OCI-LY1 (cell line): Measurements from ENCODE around the gene EIF5A.
"Not testable (repeated sequence)": the region's sequence is repeated elsewhere in the genome, so short reads cannot be mapped to it uniquely, and the experiment has no call there.

Experiments
- H2AFZ ChIP-seq: fragments of 200-600 bp; sonication (generic), shearing (Covaris generic); 2 replicates; pipeline ENCODE4 v1.6.0; 2014; ENCODE audit warnings: antibody characterized with exemption, mild to moderate bottlenecking, low read length
- H3F3A ChIP-seq: fragments of 200-600 bp; sonication (generic), shearing (Covaris generic); 2 replicates; pipeline ENCODE4 v1.6.0; 2014; ENCODE audit warnings: mild to moderate bottlenecking, antibody characterized with exemption, low read length, moderate library complexity; ENCODE audit not compliant: insufficient read depth
- H3K27ac ChIP-seq: fragments of 200-600 bp; sonication (generic); 2 replicates; pipeline ENCODE4 v1.5.1; 2014; ENCODE audit warnings: low read length, mixed run types, mild to moderate bottlenecking, low read depth; ENCODE audit not compliant: poor library complexity, severe bottlenecking
- H3K27me3 ChIP-seq: fragments of 200-600 bp; sonication (generic); 2 replicates; pipeline ENCODE4 v1.6.0; 2014; ENCODE audit warnings: antibody characterized with exemption, mild to moderate bottlenecking, low read length, moderate library complexity; ENCODE audit not compliant: insufficient read depth
- H3K36me3 ChIP-seq: fragments of 200-600 bp; sonication (generic); 2 replicates; pipeline ENCODE4 v1.6.1; 2014; ENCODE audit warnings: mild to moderate bottlenecking, antibody characterized with exemption, low read length, moderate library complexity, mixed read lengths; ENCODE audit not compliant: insufficient read depth
- H3K4me1 ChIP-seq: fragments of 200-600 bp; sonication (generic); 2 replicates; pipeline ENCODE4 v1.5.1; 2014; ENCODE audit warnings: mild to moderate bottlenecking, low read length, moderate library complexity; ENCODE audit not compliant: insufficient read depth, severe bottlenecking
- H3K4me2 ChIP-seq: fragments of 200-600 bp; sonication (generic), shearing (Covaris generic); 2 replicates; pipeline ENCODE4 v1.6.1; 2014; ENCODE audit warnings: low read length
- H3K4me3 ChIP-seq: fragments of 200-600 bp; sonication (generic); 2 replicates; pipeline ENCODE4 v1.5.1; 2014; ENCODE audit warnings: low read length, low read depth, mild to moderate bottlenecking, mixed read lengths; ENCODE audit not compliant: poor library complexity, severe bottlenecking
- H3K79me2 ChIP-seq: fragments of 200-600 bp; shearing (Covaris generic); 2 replicates; pipeline ENCODE4 v1.6.1; 2016; ENCODE audit warnings: mixed run types, low read length, mixed read lengths; ENCODE audit not compliant: insufficient read depth
- H3K9ac ChIP-seq: fragments of 200-600 bp; sonication (generic), shearing (Covaris generic); 2 replicates; pipeline ENCODE4 v1.6.1; 2014; ENCODE audit warnings: mild to moderate bottlenecking, low read length, mixed read lengths
- H3K9me2 ChIP-seq: fragments of 200-600 bp; sonication (generic), shearing (Covaris generic); 2 replicates; pipeline ENCODE4 v1.6.1; 2014; ENCODE audit warnings: low read depth, mild to moderate bottlenecking, low read length, mixed read lengths
- H3K9me3 ChIP-seq: fragments of 200-600 bp; shearing (Covaris generic); 2 replicates; pipeline ENCODE4 v1.6.1; 2014; ENCODE audit warnings: low read length, mixed read lengths
- H4K20me1 ChIP-seq: fragments of 200-600 bp; sonication (generic), shearing (Covaris generic); 2 replicates; pipeline ENCODE4 v1.6.0; 2016; ENCODE audit warnings: mild to moderate bottlenecking, low read length; ENCODE audit not compliant: insufficient read depth
- EZH2 ChIP-seq: fragments of 200-600 bp; sonication (generic), shearing (Covaris generic); IDR thresholded peaks from 2 replicates; pipeline ENCODE4 v1.8.0; 2017; ENCODE audit warnings: borderline replicate concordance, mixed run types, mild to moderate bottlenecking, antibody characterized with exemption, low read length, moderate library complexity, mixed read lengths
- TF ChIP-seq, protein P1 (sequence below): fragments of 200-600 bp; sonication (generic), shearing (Covaris generic); IDR thresholded peaks from 2 replicates; pipeline ENCODE4 v1.5.1; 2017; ENCODE audit warnings: mild to moderate bottlenecking, antibody characterized with exemption, low read length, moderate library complexity, mixed read lengths

Gene EIF5A

DNA sequence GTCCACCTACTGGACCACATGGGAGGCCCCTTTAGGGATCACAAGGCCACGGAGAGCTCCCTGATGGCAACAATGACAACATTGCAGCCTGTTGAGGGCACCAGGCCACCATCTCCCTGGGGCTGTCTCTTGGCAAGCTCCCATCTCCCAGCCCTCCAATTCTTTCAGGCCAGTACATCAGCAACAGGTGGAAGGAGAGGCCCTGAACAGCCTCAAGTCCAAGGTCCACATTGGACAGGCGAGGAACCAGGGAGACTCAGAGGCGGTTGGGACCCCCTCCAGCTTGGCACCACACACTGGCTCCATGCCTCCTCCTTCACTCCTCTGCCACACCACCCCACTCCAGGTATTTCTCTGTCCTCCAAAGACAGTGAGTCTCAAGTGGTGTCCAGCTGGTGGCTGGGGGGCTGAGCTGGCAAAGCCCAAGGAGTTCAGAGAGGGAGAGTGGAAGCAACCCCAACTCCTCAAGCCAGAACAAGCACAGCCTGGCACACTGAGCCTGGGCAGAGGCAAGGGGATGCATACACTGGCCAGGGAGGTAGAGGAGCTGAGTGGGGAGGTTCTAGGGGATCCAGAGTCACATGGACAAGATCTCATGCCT lies 27.6 kb downstream of the EIF5A start:
- H2AFZ ChIP-seq, result peak overlapping the region; percentile 43; the same call in 1 of the 2 replicates
- TF ChIP-seq EZH2, result no peak
- TF ChIP-seq, protein P1, sequence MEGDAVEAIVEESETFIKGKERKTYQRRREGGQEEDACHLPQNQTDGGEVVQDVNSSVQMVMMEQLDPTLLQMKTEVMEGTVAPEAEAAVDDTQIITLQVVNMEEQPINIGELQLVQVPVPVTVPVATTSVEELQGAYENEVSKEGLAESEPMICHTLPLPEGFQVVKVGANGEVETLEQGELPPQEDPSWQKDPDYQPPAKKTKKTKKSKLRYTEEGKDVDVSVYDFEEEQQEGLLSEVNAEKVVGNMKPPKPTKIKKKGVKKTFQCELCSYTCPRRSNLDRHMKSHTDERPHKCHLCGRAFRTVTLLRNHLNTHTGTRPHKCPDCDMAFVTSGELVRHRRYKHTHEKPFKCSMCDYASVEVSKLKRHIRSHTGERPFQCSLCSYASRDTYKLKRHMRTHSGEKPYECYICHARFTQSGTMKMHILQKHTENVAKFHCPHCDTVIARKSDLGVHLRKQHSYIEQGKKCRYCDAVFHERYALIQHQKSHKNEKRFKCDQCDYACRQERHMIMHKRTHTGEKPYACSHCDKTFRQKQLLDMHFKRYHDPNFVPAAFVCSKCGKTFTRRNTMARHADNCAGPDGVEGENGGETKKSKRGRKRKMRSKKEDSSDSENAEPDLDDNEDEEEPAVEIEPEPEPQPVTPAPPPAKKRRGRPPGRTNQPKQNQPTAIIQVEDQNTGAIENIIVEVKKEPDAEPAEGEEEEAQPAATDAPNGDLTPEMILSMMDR, result no peak
- no peaks in the 10 kb centered on the region for H3K9me2 ChIP-seq
- peak overlapping the region; percentile 90 for H3K27ac ChIP-seq
- no peaks in the 10 kb centered on the region for H3F3A ChIP-seq
- no peaks in the 10 kb centered on the region for H4K20me1 ChIP-seq
- H3K79me2 ChIP-seq, result no peaks in the 10 kb centered on the region
- peaks cover 51% of the 10 kb centered on the region for H3K4me1 ChIP-seq
- peak overlapping the region; percentile 88; the same call in 1 of the 2 replicates for H3K9ac ChIP-seq
- H3K27me3 ChIP-seq, result no peaks in the 10 kb centered on the region
- no peaks in the 10 kb centered on the region for H3K9me3 ChIP-seq
- H3K36me3 ChIP-seq, result peaks cover 5% of the 10 kb centered on the region; the same call in 1 of the 2 replicates
- H3K4me2 ChIP-seq, result peak overlapping the region; percentile 93; the same call in 1 of the 2 replicates
- no peak overlapping the region for H3K4me3 ChIP-seq

- peak overlapping the region; percentile 82 for H3K4me3 ChIP-seq
Observed at GRCh38 chr17:7335765-7336164, 28.3 kb downstream of the EIF5A start.

GRCh38 chr17:7336240-7337175 lies 29.1 kb downstream of the EIF5A start, which contains the start of gene ACAP1:
ACAP1 (plus strand) TSS chr17:7336529; CDS start chr17:7336735, 206 bp downstream.
- H3F3A ChIP-seq, result no peaks in the 10 kb centered on the region
- H3K4me3 ChIP-seq, result peak within 1 kb of the TSS; percentile 82
- peaks cover 42% of the 10 kb centered on the region for H3K4me1 ChIP-seq
- peak within 1 kb of the TSS; percentile 90 for H3K27ac ChIP-seq
- H4K20me1 ChIP-seq, result no peaks in the 10 kb centered on the region
- peaks cover 5% of the 10 kb centered on the region; the same call in 1 of the 2 replicates for H3K36me3 ChIP-seq
- no peaks in the 10 kb centered on the region for H3K79me2 ChIP-seq
- H3K4me2 ChIP-seq, result peak within 1 kb of the TSS; percentile 93
- no peaks in the 10 kb centered on the region for H3K9me2 ChIP-seq
- TF ChIP-seq EZH2, result no peak
- TF ChIP-seq, protein P1, result no peak
- peak within 1 kb of the TSS; percentile 88 for H3K9ac ChIP-seq
- no peaks in the 10 kb centered on the region for H3K9me3 ChIP-seq
- H3K27me3 ChIP-seq, result no peaks in the 10 kb centered on the region
- H2AFZ ChIP-seq, result peak within 1 kb of the TSS; percentile 43; the same call in 1 of the 2 replicates

More at GRCh38 chr17:7335765-7336164, 28.3 kb downstream of the EIF5A start:
- H3K4me1 ChIP-seq, result peaks cover 45% of the 10 kb centered on the region
- peak overlapping the region; percentile 88 for H3K9ac ChIP-seq
- not testable (repeated sequence) for H3F3A ChIP-seq, H3K79me2 ChIP-seq, H3K9me2 ChIP-seq, H3K9me3 ChIP-seq, H3K36me3 ChIP-seq, H4K20me1 ChIP-seq, H3K27me3 ChIP-seq
- peak overlapping the region; percentile 90 for H3K27ac ChIP-seq
- H3K4me2 ChIP-seq, result peak overlapping the region; percentile 93
- peak overlapping the region; percentile 43; the same call in 1 of the 2 replicates for H2AFZ ChIP-seq

GRCh38 chr17:7337600-7337999 lies 30.2 kb downstream of the EIF5A start:
- not testable (repeated sequence) for H3K27me3 ChIP-seq, H3K9me3 ChIP-seq, H3K9me2 ChIP-seq, H4K20me1 ChIP-seq, H3K79me2 ChIP-seq, H2AFZ ChIP-seq, H3F3A ChIP-seq
- Histone ChIP-seq H3K4me1 (peaks cover 31% of the 10 kb centered on the region), H3K36me3 (peaks cover 12% of the 10 kb centered on the region), H3K9ac (peak overlapping the region; percentile 88; the same call in 1 of the 2 replicates), H3K4me3 (peak overlapping the region; percentile 82), H3K4me2 (peak overlapping the region; percentile 93), H3K27ac (peak overlapping the region; percentile 90)
